ENCODE results near the gene HBQ1. TPM values are rescaled to one million over a fixed set of nuclear protein-coding genes. Genes with fewer than 3 reads are reported as not detected.

Gene HBQ1
- total RNA-seq = 1 to 10 TPM in 6 of 8 experiments, not detected in 2; 1.3 to 8.8 (median 5.2) TPM

DNA sequence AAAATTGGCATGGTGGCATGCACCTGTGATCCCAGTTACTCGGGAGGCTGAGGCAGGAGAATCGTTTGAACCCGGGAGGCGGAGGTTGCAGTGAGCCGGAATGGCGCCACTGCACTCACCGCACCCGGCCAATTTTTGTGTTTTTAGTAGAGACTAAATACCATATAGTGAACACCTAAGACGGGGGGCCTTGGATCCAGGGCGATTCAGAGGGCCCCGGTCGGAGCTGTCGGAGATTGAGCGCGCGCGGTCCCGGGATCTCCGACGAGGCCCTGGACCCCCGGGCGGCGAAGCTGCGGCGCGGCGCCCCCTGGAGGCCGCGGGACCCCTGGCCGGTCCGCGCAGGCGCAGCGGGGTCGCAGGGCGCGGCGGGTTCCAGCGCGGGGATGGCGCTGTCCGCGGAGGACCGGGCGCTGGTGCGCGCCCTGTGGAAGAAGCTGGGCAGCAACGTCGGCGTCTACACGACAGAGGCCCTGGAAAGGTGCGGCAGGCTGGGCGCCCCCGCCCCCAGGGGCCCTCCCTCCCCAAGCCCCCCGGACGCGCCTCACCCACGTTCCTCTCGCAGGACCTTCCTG lies at the start of gene HBQ1:
Gene HBQ1 (plus strand): TSS at position 359 of the 575 bp plus-strand sequence. CDS start 28 bp downstream, at position 387.
- Histone ChIP-seq H3K4me1 (replicated peaks in 1 of 2) (peaks cover 2 to 6% of the 10 kb centered on the region in 2 donors), H3K4me3 (peak within 1 kb of the TSS; percentile 34 to 45 (median 39)), H3K27ac (no peak within 1 kb of the TSS)
- peak in 6 of 8 experiments; percentile 26 to 74 (median 68) for ATAC-seq (replicated peaks in 6 of 8)
- WGBS, 10 experiments = 0 to 90% (median 6%) methylated on average over 1 to 29 of the region's 59 CpGs; no CpG with 5 or more reads in 5 of the 10 experiments
- in situ Hi-C loops (cut with MboI; ENCODE audit: low pct_unique_long_range_greater_than_20kb in 2 of 9, low sequenced_read_pairs in 9 of 9, unreplicated experiment in 9 of 9) = no loop called here

DNA sequence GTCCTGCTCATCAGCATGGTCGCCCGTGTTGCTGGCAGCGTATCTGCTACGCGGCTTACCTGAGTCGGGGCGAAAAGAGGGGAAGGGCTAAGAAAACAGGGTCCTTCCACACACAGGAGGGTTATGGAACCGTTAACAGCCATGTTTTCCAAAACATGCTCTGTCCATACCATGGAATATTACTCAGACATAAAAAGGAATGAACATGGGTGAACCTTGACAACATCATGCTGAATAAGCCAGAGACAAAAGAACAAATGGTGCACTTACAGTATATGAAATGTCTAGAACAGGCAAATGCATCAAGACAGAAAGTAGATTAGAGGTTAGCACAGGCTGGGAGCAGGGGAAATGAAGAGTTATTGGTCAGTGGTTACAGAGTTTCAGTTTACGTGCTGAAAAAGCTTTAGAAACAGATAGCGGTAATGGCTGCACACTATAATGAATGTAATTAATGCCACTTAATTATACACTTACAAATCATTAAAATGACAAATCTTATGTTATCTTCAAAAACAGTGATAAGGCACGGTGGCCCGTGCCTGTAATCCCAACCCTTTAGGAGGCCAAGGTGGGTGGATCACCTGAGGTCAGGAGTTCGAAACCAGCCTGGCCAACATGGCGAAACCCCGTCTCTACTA lies 49.6 kb upstream of the HBQ1 start:
- no peaks in the 10 kb centered on the region for H3K4me1 ChIP-seq (replicated peaks in 1 of 2)
- WGBS, 10 experiments = 93 to 100% (median 97%) methylated on average over 5 to 11 of the region's 15 CpGs; no CpG with 5 or more reads in 1 of the 10 experiments
- in situ Hi-C loops (cut with MboI; ENCODE audit: low pct_unique_long_range_greater_than_20kb in 2 of 9, low sequenced_read_pairs in 9 of 9, unreplicated experiment in 9 of 9) = no loop called here
- ATAC-seq (replicated peaks in 6 of 8) = no peak
- H3K4me3 ChIP-seq = no peak overlapping the region
- no peak overlapping the region for H3K27ac ChIP-seq

DNA sequence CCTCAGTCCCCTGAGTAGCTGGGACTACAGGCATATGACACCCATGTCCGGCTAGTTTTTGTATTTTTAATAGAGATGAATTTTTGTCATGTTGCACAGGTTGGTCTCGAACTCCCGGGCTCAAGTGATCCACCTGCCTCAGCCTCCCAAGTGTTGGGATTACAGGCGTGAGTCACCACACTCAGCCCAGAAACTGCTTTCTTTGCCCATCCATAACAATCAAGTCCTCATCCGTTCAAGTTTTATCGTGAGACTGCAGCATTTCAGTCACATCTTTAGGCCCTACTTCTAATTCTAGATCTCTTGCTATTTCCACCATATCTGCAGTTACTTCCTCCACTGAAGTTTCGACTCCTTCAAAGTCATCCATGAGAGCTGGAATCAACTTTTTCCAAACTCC lies 48.1 kb upstream of the HBQ1 start:
- ATAC-seq (replicated peaks in 6 of 8) = no peak
- Histone ChIP-seq H3K27ac (no peak overlapping the region), H3K4me3 (no peak overlapping the region), H3K4me1 (replicated peaks in 1 of 2) (no peaks in the 10 kb centered on the region)
- in situ Hi-C loops (cut with MboI; ENCODE audit: low pct_unique_long_range_greater_than_20kb in 2 of 9, low sequenced_read_pairs in 9 of 9, unreplicated experiment in 9 of 9) = no loop called here
- WGBS, 10 experiments = 96 to 100% (median 100%) methylated on average over 1 to 5 of the region's 7 CpGs; no CpG with 5 or more reads in 2 of the 10 experiments

DNA sequence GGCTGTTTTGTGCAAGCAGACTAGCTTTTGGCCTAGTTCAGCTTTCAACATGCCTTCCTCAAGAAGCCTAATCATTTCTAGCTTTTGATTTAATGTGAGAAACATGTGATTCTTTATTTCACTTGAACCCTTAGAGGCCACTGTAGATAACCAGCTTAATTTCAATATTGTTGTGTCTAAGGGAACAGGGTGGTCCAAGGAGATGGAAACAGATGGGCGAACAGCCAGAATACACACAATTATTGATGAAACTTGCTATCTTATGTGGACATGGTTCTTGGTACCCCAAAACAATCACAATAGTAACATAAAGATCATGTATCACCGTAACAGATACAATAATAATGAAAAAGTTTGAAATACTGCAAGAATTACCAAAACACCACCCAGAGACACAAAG lies 46.5 kb upstream of the HBQ1 start:
- WGBS, 10 experiments = 88 to 100% (median 100%) methylated on average over 1 to 2 of the region's 2 CpGs; no CpG with 5 or more reads in 2 of the 10 experiments
- no peak for ATAC-seq (replicated peaks in 6 of 8)
- no peak overlapping the region for H3K4me3 ChIP-seq
- H3K4me1 ChIP-seq (replicated peaks in 1 of 2) = peaks cover 0 to 2% of the 10 kb centered on the region in 2 donors
- no peak overlapping the region for H3K27ac ChIP-seq
- in situ Hi-C loops (cut with MboI; ENCODE audit: low pct_unique_long_range_greater_than_20kb in 2 of 9, low sequenced_read_pairs in 9 of 9, unreplicated experiment in 9 of 9) = no loop called here

DNA sequence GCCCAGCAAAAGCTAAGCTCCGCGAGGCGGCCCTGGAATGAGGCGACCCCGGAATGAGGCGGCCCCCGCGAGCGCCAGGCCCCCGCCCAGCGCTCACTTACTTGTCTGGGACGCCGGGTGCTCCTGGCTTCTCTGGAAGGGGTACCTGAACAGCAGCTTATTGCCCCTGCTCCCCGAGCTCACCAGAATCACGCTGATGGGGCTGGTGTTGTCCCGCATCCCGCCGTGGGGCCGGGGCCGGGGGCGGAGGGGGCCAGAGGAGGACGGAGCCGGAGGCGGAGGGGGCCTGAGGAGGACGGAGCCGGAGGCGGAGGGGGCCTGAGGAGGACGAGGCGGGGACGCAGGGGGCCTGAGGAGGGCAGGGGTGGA lies 42.2 kb upstream of the HBQ1 start:
- ATAC-seq (replicated peaks in 6 of 8) = peak; percentile 13 to 82 (median 76)
- in situ Hi-C loops (cut with MboI; ENCODE audit: low pct_unique_long_range_greater_than_20kb in 2 of 9, low sequenced_read_pairs in 9 of 9, unreplicated experiment in 9 of 9) = no loop called here
- Histone ChIP-seq H3K4me1 (replicated peaks in 1 of 2) (peaks cover 0 to 5% of the 10 kb centered on the region in 2 donors), H3K27ac (peak overlapping the region; percentile 80 to 88), H3K4me3 (peak overlapping the region; percentile 51 to 64 (median 52))
- 0 to 7% (median 7%) methylated on average over 2 to 8 of the region's 30 CpGs; no CpG with 5 or more reads in 7 of the 10 experiments for WGBS, 10 experiments

DNA sequence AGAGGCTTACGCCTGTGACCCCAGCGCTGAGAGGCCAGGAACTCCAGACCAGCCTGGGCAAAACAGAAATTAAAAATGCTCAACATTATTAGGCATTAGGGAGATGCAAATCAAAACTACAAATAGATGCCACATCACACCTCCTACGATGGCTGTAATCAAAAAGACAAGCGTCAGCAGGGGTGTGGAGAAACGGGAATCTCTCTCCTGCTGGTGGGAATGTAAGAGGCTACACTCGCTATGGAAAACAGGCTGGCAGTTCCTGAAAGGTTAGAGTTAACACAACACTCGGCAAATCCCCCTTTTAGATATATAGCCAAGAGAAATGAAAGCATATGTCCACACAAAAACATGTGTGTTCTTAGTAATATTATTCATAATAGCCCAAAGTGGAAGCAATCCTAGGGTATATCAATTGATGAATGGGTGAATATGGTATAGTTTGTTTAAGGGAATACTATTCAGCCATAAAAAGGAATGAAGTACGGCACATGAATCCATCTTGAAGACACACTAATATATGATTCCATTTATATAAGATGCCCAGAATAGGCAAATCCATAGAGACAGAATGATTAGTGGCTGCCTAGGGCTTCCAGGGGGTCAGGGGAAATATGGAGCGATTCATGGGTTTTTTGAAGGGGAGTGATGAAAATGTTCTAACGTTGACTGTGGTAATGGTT lies 39.9 kb upstream of the HBQ1 start:
- in situ Hi-C loops (cut with MboI; ENCODE audit: low pct_unique_long_range_greater_than_20kb in 2 of 9, low sequenced_read_pairs in 9 of 9, unreplicated experiment in 9 of 9) = no loop called here
- Histone ChIP-seq H3K27ac (no peak overlapping the region), H3K4me1 (replicated peaks in 1 of 2) (peaks cover 0 to 5% of the 10 kb centered on the region in 2 donors), H3K4me3 (no peak overlapping the region)
- no peak for ATAC-seq (replicated peaks in 6 of 8)
- WGBS, 10 experiments = 49 to 100% (median 63%) methylated on average over 2 to 9 of the region's 10 CpGs

DNA sequence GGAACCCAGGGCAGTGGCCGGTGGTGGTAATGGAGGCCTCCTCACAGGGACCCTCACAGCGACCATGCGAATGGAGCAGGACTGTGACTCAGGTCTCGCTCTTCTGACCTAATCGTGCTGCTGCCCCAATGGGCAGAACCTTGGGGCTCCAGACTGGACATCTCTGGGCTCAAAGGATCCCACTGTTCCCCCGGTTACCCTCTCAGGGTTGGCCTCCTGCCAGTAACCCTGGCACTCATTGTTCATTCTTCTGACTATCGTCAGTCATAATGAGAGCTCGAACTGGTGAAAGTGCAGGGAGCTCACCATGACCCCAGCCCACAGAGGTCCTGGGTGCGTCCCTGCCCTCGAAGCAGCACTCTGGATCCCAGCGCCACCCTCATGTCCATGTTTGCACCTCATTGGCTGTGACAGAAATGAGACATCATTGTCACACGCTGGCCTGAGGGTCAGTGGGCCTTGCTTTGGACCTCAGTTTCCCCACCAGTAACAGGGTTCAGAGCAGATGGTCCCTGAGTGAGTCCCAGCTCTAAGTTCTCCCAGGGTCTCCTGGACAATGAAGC lies 37.8 kb upstream of the HBQ1 start:
- WGBS, 10 experiments = 53 to 90% (median 76%) methylated on average over 1 to 5 of the region's 12 CpGs; no CpG with 5 or more reads in 3 of the 10 experiments
- in situ Hi-C loops (cut with MboI; ENCODE audit: low pct_unique_long_range_greater_than_20kb in 2 of 9, low sequenced_read_pairs in 9 of 9, unreplicated experiment in 9 of 9) = no loop called here
- no peak for ATAC-seq (replicated peaks in 6 of 8)

DNA sequence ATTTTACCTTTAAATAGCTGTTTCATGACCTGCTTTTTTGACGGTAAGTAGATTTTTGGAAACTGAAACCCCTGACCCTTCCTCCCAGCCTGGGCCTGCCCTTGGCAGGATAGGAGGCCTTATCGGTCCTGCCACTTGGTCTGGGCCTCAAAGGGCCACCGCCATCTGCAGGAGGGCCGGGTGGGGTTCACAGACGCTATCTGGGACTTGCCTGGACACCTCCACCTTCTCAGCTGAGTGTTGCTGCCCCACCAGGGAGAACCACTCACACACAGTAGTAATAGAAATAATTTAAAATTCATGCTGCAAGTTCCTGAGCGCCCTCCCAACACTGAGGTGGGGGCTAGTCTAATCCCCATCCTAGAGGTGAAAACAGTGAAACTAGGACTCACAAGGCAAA lies 37.2 kb upstream of the HBQ1 start:
- H3K4me3 ChIP-seq = no peak overlapping the region
- H3K4me1 ChIP-seq (replicated peaks in 1 of 2) = peaks cover 0 to 3% of the 10 kb centered on the region in 2 donors
- 57 to 100% (median 60%) methylated on average over 1 to 2 of the region's 6 CpGs; no CpG with 5 or more reads in 7 of the 10 experiments for WGBS, 10 experiments
- no peak for ATAC-seq (replicated peaks in 6 of 8)
- no peak overlapping the region for H3K27ac ChIP-seq
- in situ Hi-C loops (cut with MboI; ENCODE audit: low pct_unique_long_range_greater_than_20kb in 2 of 9, low sequenced_read_pairs in 9 of 9, unreplicated experiment in 9 of 9) = no loop called here

More for the DNA sequence above, 37.8 kb upstream of the HBQ1 start:
- Histone ChIP-seq H3K27ac (no peak overlapping the region), H3K4me3 (no peak overlapping the region), H3K4me1 (replicated peaks in 1 of 2) (peaks cover 0 to 4% of the 10 kb centered on the region in 2 donors)

DNA sequence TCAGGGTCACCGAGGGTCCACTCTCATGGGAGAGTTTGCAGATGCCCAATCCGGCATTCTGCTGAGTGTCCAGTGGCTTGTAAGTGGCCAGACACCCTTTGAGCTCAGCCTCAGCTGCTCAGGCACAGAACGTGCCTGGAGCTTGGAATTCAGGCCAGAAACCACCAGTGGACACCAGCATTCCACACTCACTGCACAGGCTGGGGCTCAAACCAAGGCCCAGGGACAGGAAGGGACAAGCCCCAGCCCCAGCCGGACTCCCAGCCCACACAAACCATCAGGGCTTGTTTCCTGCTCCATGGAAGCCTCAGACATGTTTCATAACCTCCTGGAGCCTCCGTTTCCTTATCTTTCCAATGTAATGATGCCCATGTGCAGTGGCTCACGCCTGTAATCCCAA lies 36.8 kb upstream of the HBQ1 start:
- WGBS, 10 experiments = 33 to 100% (median 75%) methylated on average over 1 to 3 of the region's 6 CpGs; no CpG with 5 or more reads in 6 of the 10 experiments
- H3K4me1 ChIP-seq (replicated peaks in 1 of 2) = peaks cover 0 to 3% of the 10 kb centered on the region in 2 donors
- no peak for ATAC-seq (replicated peaks in 6 of 8)
- in situ Hi-C loops (cut with MboI; ENCODE audit: low pct_unique_long_range_greater_than_20kb in 2 of 9, low sequenced_read_pairs in 9 of 9, unreplicated experiment in 9 of 9) = no loop called here
- no peak overlapping the region for H3K4me3 ChIP-seq
- H3K27ac ChIP-seq = no peak overlapping the region

DNA sequence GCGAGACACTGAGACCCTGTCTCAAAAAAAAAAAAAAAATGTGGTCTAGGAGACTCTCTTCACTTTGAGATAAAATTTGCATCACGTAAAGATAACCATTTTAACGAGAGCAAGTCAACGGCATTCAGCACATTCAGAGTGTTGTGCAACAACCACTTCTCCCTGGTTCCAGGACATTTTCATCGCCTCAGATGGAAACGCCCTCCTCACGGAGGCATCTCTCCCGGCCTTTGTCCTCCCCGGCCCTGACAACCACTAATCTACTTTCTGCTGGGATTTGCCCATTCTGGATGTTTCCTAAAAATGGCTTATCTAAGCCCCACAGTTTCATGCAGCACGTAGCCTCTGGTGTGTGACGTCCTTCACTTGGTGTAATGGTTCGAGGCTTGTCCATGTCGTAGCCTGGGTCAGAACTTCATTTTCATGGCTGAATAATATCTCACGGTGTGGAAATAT lies 35.4 kb upstream of the HBQ1 start:
- Histone ChIP-seq H3K4me3 (no peak overlapping the region), H3K27ac (no peak overlapping the region), H3K4me1 (replicated peaks in 1 of 2) (no peaks in the 10 kb centered on the region)
- ATAC-seq (replicated peaks in 6 of 8) = no peak
- WGBS, 10 experiments = 54 to 100% (median 82%) methylated on average over 1 to 13 of the region's 14 CpGs
- in situ Hi-C loops (cut with MboI; ENCODE audit: low pct_unique_long_range_greater_than_20kb in 2 of 9, low sequenced_read_pairs in 9 of 9, unreplicated experiment in 9 of 9) = no loop called here

DNA sequence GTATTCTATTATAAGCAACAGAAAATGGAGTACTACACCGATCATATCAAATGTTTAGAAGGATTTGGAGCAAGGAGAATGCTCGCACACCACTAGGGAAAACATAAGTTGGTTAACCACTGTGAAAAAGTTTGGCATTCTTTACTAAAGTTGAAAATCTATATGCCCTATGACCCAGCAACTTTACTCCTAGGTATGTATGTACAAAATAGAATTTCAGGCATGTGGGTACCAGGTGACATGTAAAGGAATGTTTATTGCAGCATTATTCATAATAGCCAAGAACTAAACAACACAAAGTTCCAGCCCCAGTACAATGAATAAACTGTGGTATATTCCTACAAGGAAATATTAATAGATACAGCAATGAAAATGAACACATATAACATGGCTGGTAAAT lies 33.6 kb upstream of the HBQ1 start:
- Histone ChIP-seq H3K4me3 (no peak overlapping the region), H3K4me1 (replicated peaks in 1 of 2) (no peaks in the 10 kb centered on the region), H3K27ac (no peak overlapping the region)
- ATAC-seq (replicated peaks in 6 of 8) = no peak
- in situ Hi-C loops (cut with MboI; ENCODE audit: low pct_unique_long_range_greater_than_20kb in 2 of 9, low sequenced_read_pairs in 9 of 9, unreplicated experiment in 9 of 9) = no loop called here
- WGBS, 10 experiments = 33 to 88% (median 67%) methylated on average over 1 to 2 of the region's 2 CpGs; no CpG with 5 or more reads in 3 of the 10 experiments

DNA sequence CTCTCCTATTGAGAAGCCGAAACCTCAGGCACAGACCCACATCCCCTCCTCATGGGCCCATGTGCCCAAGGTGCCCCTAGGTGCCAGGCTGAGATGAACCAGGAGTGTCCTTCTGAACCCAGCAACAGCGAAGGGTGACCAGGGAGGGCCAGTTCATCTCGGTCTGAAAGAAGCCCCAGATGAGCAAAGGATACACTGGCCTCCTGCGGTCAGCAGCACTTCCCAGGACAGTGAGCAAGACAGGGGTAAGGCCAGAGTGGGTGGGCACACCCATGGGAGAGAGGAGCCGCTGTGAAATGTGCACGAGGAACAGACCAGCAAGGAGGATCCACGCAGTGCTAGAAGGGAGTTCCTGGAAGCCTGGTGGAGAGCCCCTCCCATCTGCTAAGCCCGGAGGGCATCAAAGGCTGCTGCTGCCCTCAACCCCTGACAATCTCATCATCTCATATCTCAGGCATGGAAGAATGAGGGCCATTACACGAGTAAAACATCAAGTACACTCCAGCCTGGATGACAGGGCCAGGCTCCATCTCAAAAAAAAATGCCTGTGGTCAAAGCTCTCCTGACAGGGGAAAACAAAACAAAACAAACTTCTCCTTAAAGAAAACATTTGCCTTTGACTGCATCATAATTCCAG lies 31.1 kb upstream of the HBQ1 start:
- Histone ChIP-seq H3K27ac (no peak overlapping the region), H3K4me3 (no peak overlapping the region), H3K4me1 (replicated peaks in 1 of 2) (no peaks in the 10 kb centered on the region)
- in situ Hi-C loops (cut with MboI; ENCODE audit: low pct_unique_long_range_greater_than_20kb in 2 of 9, low sequenced_read_pairs in 9 of 9, unreplicated experiment in 9 of 9) = no loop called here
- WGBS, 10 experiments = 0 to 48% (median 25%) methylated on average over 1 to 7 of the region's 9 CpGs; no CpG with 5 or more reads in 2 of the 10 experiments
- ATAC-seq (replicated peaks in 6 of 8) = peak in 3 of 8 experiments; percentile 70 to 84 (median 82)

Data from motor neuron (in vitro differentiated cells).